Neural progenitor cell (in vitro differentiated cells): ENCODE data around the gene FBF1. TPM values are rescaled to one million over a fixed set of nuclear protein-coding genes. Genes with fewer than 3 reads are reported as not detected.
"Not testable (repeated sequence)": the region's sequence is repeated elsewhere in the genome, so short reads cannot be mapped to it uniquely, and the experiment has no call there.

Experiments used
- DNase-seq: peaks from one replicate; pipeline ENCODE4 v3.0.0-alpha.2; 2016; ENCODE audit warnings: low spot score
- H2AFZ ChIP-seq: fragments of 200-600 bp; sonication (generic); replicated peaks from 2 replicates; pipeline ENCODE4 v1.6.1; 2016; ENCODE audit warnings: antibody characterized with exemption
- H3F3A ChIP-seq: fragments of 200-600 bp; sonication (generic); 2 replicates; pipeline ENCODE4 v1.6.1; 2016; ENCODE audit warnings: antibody characterized with exemption, low read depth
- H3K27ac ChIP-seq: fragments of 200-600 bp; sonication (generic); 2 replicates; pipeline ENCODE4 v1.5.1; 2016; ENCODE audit warnings: mild to moderate bottlenecking
- H3K27me3 ChIP-seq: fragments of 200-600 bp; sonication (generic); 2 replicates; pipeline ENCODE4 v1.6.1; 2016; ENCODE audit warnings: mild to moderate bottlenecking, moderate library complexity
- H3K36me3 ChIP-seq: fragments of 200-600 bp; sonication (generic); 2 replicates; pipeline ENCODE4 v1.5.1; 2016
- H3K4me1 ChIP-seq: fragments of 200-600 bp; sonication (generic); 2 replicates; pipeline ENCODE4 v1.6.1; 2016; ENCODE audit warnings: mixed run types
- H3K4me2 ChIP-seq: fragments of 200-600 bp; sonication (generic); 2 replicates; pipeline ENCODE4 v1.6.1; 2016
- H3K4me3 ChIP-seq: fragments of 200-600 bp; sonication (generic); 2 replicates; pipeline ENCODE4 v1.5.1; 2016
- H3K79me2 ChIP-seq: fragments of 200-600 bp; sonication (generic); 2 replicates; pipeline ENCODE4 v1.6.1; 2016; ENCODE audit warnings: low read depth
- H3K9ac ChIP-seq: fragments of 200-600 bp; sonication (generic); 2 replicates; pipeline ENCODE4 v1.6.1; 2016
- H3K9me3 ChIP-seq: fragments of 200-600 bp; sonication (generic); 2 replicates; pipeline ENCODE4 v1.5.1; 2016; ENCODE audit warnings: low read depth
- H4K20me1 ChIP-seq: fragments of 200-600 bp; sonication (generic); 2 replicates; pipeline ENCODE4 v1.6.1; 2016; ENCODE audit warnings: low read depth
- H3K27ac Mint-ChIP-seq: 3 replicates; pipeline ENCODE4 v1.8.0; 2021; ENCODE audit warnings: mixed read lengths
- H3K27me3 Mint-ChIP-seq: 2 replicates; pipeline ENCODE4 v1.8.0; 2022; ENCODE audit warnings: low read depth, mild to moderate bottlenecking, inconsistent platforms, moderate library complexity, mixed read lengths; ENCODE audit not compliant: insufficient read depth
- H3K36me3 Mint-ChIP-seq: 3 replicates; pipeline ENCODE4 v1.8.0; 2021; ENCODE audit warnings: mixed read lengths
- H3K4me1 Mint-ChIP-seq: 3 replicates; pipeline ENCODE4 v1.8.0; 2021; ENCODE audit warnings: mixed read lengths
- H3K4me3 Mint-ChIP-seq: 3 replicates; pipeline ENCODE4 v1.8.0; 2021; ENCODE audit warnings: mild to moderate bottlenecking, moderate library complexity, mixed read lengths
- H3K9me3 Mint-ChIP-seq: 3 replicates; pipeline ENCODE4 v1.8.0; 2020; ENCODE audit warnings: mixed read lengths
- EZH2 ChIP-seq: fragments of 200-600 bp; sonication (generic); IDR thresholded peaks from 2 replicates; pipeline ENCODE4 v1.6.1; 2017; ENCODE audit warnings: antibody characterized with exemption, mild to moderate bottlenecking, moderate library complexity
- EZH2phosphoT487 ChIP-seq: fragments of 200-600 bp; sonication (generic); IDR thresholded peaks from 2 replicates; pipeline ENCODE4 v1.6.1; 2017; ENCODE audit warnings: antibody characterized with exemption
- total RNA-seq: library from RNA; depleted of rRNA; stranded (reverse); fragments of >200 nt; gene quantifications from 2 replicates; pipeline ENCODE4 v1.2.3, GENCODE V29; 2015; ENCODE audit warnings: low replicate concordance
- TF ChIP-seq, protein P1 (sequence below): fragments of 200-600 bp; sonication (generic); IDR thresholded peaks from 2 replicates; pipeline ENCODE4 v1.5.1; 2017; ENCODE audit warnings: antibody characterized with exemption, mild to moderate bottlenecking

Gene FBF1
- total RNA-seq, 1 donor from 2014 or later = 11.2 TPM

DNA sequence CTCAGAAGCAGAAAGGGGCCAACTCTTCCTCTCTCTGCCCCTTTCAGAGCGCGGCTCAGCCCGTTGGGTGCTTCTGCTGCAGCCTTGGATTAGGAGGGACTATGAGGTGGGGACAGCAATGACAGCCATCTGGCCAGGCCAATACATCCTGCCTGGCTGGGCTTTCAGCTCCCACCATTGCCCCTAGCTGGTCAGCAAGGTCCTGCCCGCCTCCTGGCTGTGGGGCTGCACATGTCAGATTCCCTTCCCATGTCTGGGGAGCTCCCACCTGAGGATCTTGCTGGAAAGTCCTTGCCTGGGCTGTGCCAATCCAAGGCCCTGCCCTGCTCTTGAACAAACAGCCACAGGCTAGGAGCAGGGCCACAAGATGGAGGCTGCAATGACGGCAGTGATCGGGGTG lies 52.4 kb downstream of the FBF1 start:
- Histone ChIP-seq H3K36me3 (no peaks in the 10 kb centered on the region), H3K4me3 (no peak overlapping the region), H3F3A (no peaks in the 10 kb centered on the region), H3K9ac (no peak overlapping the region), H3K4me2 (no peak overlapping the region), H4K20me1 (no peaks in the 10 kb centered on the region), H3K4me1 (no peaks in the 10 kb centered on the region), H3K9me3 (no peaks in the 10 kb centered on the region), H3K27ac (no peak overlapping the region), H2AFZ (no peak overlapping the region), H3K27me3 (no peaks in the 10 kb centered on the region), H3K79me2 (no peaks in the 10 kb centered on the region)
- no peak overlapping the region for H3K27ac Mint-ChIP-seq
- TF ChIP-seq EZH2 (no peak), EZH2phosphoT487 (no peak)
- TF ChIP-seq, protein P1, sequence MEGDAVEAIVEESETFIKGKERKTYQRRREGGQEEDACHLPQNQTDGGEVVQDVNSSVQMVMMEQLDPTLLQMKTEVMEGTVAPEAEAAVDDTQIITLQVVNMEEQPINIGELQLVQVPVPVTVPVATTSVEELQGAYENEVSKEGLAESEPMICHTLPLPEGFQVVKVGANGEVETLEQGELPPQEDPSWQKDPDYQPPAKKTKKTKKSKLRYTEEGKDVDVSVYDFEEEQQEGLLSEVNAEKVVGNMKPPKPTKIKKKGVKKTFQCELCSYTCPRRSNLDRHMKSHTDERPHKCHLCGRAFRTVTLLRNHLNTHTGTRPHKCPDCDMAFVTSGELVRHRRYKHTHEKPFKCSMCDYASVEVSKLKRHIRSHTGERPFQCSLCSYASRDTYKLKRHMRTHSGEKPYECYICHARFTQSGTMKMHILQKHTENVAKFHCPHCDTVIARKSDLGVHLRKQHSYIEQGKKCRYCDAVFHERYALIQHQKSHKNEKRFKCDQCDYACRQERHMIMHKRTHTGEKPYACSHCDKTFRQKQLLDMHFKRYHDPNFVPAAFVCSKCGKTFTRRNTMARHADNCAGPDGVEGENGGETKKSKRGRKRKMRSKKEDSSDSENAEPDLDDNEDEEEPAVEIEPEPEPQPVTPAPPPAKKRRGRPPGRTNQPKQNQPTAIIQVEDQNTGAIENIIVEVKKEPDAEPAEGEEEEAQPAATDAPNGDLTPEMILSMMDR = no peak
- H3K4me3 Mint-ChIP-seq = no peak overlapping the region
- H3K36me3 Mint-ChIP-seq = peaks cover 8% of the 10 kb centered on the region
- H3K4me1 Mint-ChIP-seq = peaks cover 18% of the 10 kb centered on the region
- no peak for DNase-seq
- H3K9me3 Mint-ChIP-seq = no peaks in the 10 kb centered on the region
- peaks cover 10% of the 10 kb centered on the region for H3K27me3 Mint-ChIP-seq

DNA sequence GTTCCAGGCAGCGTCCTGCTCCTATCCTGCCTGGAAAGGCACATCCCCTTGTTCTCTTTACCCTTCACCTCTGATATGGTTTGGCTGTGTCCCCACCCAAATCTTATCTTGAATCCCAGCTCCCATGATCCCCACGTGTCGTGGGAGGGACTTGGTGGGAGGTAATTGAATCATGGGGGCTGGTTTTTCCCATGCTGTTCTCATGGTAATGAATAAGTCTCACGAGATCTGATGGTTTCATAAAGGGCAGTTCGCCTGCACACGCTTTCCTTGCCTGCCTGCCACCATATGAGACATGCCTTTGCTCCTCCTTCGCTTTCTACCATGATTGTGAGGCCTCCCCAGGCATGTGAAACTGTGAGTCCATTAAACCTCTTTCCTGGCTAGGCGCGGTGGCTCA lies 55.0 kb downstream of the FBF1 start:
- not testable (repeated sequence) for H3F3A ChIP-seq, H3K4me2 ChIP-seq, H3K36me3 ChIP-seq, DNase-seq, H3K4me1 ChIP-seq, H3K27ac ChIP-seq, H3K9ac ChIP-seq, H2AFZ ChIP-seq, H3K4me3 Mint-ChIP-seq, H3K27ac Mint-ChIP-seq, H3K79me2 ChIP-seq, H3K36me3 Mint-ChIP-seq, H3K9me3 Mint-ChIP-seq, H4K20me1 ChIP-seq, H3K9me3 ChIP-seq, H3K27me3 ChIP-seq, H3K4me3 ChIP-seq
- peaks cover 10% of the 10 kb centered on the region for H3K4me1 Mint-ChIP-seq
- peaks cover 13% of the 10 kb centered on the region for H3K27me3 Mint-ChIP-seq

DNA sequence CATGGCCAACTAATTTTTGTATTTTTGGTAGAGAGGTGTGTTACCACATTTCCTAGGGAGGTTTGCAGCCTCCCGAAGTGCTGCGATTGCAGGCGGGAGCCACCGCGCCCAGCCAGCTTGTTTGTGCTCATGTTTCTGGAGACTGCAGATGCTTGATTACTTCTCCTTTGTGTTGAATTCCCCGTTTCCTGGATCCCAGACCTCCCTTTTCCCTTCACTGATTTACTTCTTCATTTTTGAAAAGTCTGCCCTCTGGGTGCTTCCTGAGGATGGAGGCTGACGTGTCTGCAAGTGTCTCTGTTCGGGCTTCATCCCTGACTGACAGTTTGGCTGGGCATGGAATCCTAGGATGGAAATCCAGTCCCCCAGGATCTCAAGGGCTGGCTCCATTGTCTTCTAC lies 55.4 kb downstream of the FBF1 start:
- Mint-ChIP-seq H3K9me3 (no peaks in the 10 kb centered on the region), H3K27ac (no peak overlapping the region)

DNA sequence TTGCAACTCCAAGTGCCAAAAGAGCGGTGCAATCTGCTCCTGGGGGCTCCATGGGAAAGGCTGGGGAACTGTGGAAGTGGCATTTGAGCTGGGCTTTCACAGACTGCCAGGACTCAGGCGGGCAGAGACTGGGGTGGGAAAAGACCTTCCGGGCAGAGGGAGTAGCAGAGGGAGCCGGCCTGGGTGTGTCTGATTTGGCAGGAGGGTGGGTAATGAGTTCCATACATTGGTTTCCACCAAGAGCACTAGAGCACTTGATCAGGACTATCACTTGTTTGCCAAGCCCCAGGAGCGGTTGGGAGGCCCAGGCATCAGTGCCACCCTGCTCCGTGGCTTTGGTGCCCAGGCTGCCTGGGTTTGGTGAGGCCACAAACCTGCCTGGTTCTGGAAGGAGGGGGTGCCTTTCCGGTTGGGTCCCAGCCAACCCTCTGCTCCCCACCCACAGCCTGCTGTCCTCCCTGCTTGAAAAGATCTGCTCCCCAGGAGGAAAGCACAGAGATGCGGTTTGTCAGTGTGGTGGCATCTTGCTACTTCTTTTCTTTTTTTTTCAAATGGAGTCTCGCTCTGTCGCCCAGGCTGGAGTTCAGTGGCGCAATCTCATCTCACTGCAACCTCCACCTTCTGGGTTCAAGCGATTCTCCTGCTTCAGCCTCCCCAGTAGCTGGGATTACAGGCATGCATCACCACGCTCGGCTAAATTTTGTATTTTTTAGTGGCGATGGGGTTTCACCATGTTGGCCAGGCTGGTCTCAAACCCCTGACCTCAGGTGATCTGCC lies 59.0 kb downstream of the FBF1 start:
- H3F3A ChIP-seq = peaks cover 19% of the 10 kb centered on the region
- H3K4me3 Mint-ChIP-seq = peak overlapping the region; percentile 27
- no peak overlapping the region for H3K4me3 ChIP-seq
- no peak for DNase-seq
- no peak overlapping the region for H3K4me2 ChIP-seq
- H3K27me3 Mint-ChIP-seq = peaks cover 38% of the 10 kb centered on the region
- no peak overlapping the region for H2AFZ ChIP-seq
- no peaks in the 10 kb centered on the region for H3K36me3 Mint-ChIP-seq
- no peaks in the 10 kb centered on the region for H3K4me1 ChIP-seq
- H3K9ac ChIP-seq = no peak overlapping the region
- H3K27ac Mint-ChIP-seq = no peak overlapping the region
- H3K79me2 ChIP-seq = no peaks in the 10 kb centered on the region
- TF ChIP-seq EZH2 (no peak), EZH2phosphoT487 (no peak)
- TF ChIP-seq, protein P1 = no peak
- no peaks in the 10 kb centered on the region for H3K9me3 Mint-ChIP-seq
- no peak overlapping the region for H3K27ac ChIP-seq
- H3K4me1 Mint-ChIP-seq = peaks cover 10% of the 10 kb centered on the region
- no peaks in the 10 kb centered on the region for H3K9me3 ChIP-seq
- H4K20me1 ChIP-seq = no peaks in the 10 kb centered on the region
- no peaks in the 10 kb centered on the region for H3K36me3 ChIP-seq
- H3K27me3 ChIP-seq = peaks cover 41% of the 10 kb centered on the region

More for the DNA sequence above, 55.4 kb downstream of the FBF1 start:
- DNase-seq = no peak
- H3F3A ChIP-seq = no peaks in the 10 kb centered on the region
- Mint-ChIP-seq H3K4me1 (peaks cover 7% of the 10 kb centered on the region), H3K4me3 (no peak overlapping the region), H3K27me3 (peaks cover 16% of the 10 kb centered on the region), H3K36me3 (peaks cover 8% of the 10 kb centered on the region)
- no peak overlapping the region for H3K4me2 ChIP-seq
- peaks cover 6% of the 10 kb centered on the region for H3K27me3 ChIP-seq
- TF ChIP-seq EZH2 = no peak
- TF ChIP-seq, protein P1 = no peak
- no peak for TF ChIP-seq EZH2phosphoT487
- H3K79me2 ChIP-seq = no peaks in the 10 kb centered on the region
- no peaks in the 10 kb centered on the region for H3K36me3 ChIP-seq
- H3K4me1 ChIP-seq = no peaks in the 10 kb centered on the region
- no peak overlapping the region for H3K4me3 ChIP-seq
- H4K20me1 ChIP-seq = no peaks in the 10 kb centered on the region
- H3K9ac ChIP-seq = no peak overlapping the region
- no peak overlapping the region for H2AFZ ChIP-seq
- no peak overlapping the region for H3K27ac ChIP-seq
- no peaks in the 10 kb centered on the region for H3K9me3 ChIP-seq
